GM21381 (cell line): ENCODE measurements around the gene NDC1.
"Not testable (repeated sequence)": the region's sequence is repeated elsewhere in the genome, so short reads cannot be mapped to it uniquely, and the experiment has no call there.

Experiments
- ATAC-seq: cut with Tn5 transposase; IDR thresholded peaks from one replicate; pipeline ENCODE4 v1.9.1; 2021; ENCODE audit warnings: mild to moderate bottlenecking, moderate library complexity; ENCODE audit not compliant: unreplicated experiment

NDC1 gene

DNA sequence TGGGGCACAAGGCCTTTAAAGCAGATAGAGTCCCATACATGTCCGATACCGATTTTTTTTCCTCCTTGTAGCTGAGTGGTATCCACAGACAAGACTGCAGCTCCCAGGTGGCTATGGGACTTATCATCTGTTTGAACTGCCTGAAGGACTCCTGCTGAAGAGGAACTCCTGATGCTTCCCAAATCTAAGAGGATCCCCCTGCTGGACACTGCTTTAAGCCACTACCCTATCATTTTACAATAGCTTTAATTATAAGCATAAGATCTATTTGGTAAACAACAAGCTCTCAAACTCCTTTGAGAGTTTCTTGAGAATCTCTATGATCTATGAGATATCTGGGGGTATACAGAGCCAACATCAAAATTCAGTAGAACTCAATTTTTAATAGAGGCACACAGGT, 11.7 kb downstream of the NDC1 start:
- no peak for ATAC-seq

DNA sequence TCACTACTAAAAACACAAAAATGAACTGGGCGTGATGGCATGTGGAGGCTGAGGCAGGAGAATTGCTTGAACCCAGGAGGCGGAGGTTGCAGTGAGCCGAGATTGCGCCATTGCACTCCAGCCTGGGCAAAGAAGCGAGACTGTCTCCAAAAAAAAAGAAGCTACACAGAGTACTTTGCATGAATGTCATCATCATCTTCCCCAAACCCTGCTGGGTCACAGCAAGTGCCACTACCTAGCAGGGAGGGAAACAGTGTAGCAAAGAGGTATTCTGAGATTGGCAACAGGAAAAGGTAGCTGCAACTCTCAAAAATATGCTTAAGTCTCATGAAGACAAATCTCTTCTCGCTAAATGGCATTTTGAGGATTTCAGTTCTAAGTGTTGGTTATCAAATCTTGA, 12.8 kb downstream of the NDC1 start:
- ATAC-seq: no peak

DNA sequence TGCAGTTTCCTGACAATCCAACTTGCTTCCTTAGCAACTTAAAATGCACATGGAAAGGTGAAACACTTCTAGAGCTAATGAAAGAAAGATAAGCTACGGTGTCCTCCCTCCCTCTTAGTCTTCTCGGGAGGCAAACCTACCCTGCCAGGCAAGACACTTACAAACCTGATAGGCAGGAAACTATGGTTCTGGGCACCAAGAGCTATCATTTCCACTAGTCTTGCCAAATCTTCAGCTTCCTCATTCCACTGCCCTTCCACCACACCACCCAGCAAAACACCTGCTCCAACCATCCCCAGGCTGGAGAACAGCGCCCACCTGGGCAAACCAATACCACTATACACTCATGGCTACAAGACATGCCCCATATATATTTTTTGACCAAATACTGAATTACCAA, 15.2 kb downstream of the NDC1 start:
- ATAC-seq: no peak

DNA sequence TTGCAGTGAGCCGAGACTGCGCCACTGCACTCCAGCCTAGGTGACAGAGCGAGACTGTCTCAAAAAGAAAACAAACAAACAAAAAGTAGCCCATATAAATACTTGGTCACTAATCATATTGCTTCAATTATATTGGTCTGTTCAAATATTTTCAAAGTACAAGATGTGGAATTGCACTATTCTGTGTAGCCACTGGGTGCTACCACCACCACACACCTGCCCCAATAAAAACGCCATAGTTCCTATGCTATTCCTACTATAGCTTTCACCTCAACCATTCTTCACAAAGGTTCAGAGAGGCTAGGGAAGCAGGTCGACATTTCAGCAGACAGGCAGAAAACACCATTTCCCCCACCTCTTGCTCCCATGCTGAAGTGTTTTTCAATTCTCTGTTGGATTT, 16.7 kb downstream of the NDC1 start:
- no peak for ATAC-seq

DNA sequence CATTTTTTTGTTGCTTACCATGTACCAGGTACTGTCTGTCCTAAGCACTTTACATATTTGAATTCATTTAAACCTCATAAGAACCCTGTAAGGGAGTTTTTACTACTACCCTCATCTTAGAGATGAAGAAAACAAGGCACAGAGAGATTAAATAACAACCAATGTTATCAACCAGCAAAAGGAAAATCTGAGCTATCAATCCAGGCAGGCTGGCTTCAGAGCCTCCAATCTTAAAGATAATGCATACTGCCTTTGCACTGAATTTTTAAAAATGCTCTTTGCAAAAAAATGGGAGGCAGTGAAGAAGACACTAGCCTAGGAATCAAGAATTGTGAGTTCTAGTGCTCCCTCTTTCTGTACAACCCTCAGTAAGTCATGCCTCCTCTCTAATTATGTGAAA, 18.7 kb downstream of the NDC1 start:
- ATAC-seq: no peak

DNA sequence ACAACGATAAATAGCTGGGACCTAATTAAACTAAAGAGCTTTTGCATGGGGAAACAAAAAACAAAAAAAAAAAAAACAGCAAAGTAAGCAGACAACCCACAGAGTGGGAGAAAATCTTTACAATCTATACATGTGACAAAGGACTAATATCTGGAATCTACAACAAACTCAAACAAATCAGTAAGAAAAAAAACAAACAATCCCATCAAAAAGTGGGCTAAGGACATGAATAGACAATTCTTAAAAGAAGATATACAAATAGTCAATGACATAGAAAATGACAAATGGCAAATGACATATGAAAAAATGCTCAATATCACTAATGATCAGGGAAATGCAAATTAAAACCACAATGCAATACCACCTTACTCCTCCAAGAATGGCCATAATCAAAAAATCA, 21.5 kb downstream of the NDC1 start:
- not testable (repeated sequence) for ATAC-seq

DNA sequence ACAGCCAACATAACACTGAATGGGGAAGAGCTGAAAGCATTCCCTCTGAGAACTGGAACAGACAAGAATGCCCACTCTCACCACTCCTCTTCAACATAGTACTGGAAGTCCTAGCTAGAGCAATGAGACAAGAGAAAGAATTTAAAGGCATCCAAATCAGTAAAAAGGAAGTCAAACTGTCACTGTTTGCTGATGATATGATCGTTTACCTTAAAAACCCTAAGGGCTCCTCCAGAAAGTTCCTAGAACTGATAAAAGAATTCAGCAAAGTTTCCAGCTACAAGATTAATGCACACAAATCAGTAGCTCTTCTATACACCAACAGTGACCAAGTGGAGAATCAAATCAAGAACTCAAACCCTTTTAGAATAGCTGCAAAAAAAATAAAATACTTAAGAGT, 22.6 kb downstream of the NDC1 start:
- ATAC-seq: not testable (repeated sequence)

DNA sequence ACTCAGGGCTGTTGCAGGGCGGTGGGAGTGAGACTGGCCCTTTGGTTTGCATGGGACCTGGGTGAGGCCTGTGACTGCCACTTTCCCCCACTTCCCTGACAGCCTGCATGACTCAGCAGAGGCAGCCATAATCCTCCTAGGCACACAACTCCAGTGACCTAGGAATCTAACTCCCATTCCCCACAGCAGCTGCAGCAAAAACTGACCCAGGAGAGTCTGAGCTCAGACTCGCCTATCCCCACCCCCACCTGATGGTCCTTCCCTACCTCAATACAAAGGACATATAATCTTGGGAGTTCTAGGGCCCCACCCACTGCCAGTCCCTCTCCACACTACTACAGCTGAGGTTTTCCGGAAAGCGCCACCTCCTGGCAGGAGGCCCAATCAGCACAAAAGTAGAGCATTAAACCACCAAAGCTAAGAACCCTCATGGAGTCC, 26.7 kb downstream of the NDC1 start:
- ATAC-seq: no peak

DNA sequence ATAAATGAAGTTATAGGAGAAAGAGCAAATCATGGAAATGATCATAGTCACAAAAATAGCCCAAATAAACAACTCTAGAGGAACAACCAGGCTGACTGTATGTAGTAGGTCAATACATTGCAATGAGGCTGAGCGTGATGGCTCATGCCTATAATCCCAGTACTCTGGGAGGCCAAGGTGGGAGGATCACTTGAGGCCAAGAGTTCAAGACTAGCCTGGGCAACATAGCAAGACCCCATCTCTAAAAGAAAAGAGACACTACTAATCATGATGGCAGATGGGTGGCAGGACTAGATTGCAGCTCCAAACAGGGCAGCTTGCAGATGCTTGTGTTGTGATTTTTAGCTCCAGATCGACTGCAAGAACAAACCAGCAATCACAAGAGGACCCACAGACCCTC, 27.6 kb downstream of the NDC1 start:
- no peak for ATAC-seq

DNA sequence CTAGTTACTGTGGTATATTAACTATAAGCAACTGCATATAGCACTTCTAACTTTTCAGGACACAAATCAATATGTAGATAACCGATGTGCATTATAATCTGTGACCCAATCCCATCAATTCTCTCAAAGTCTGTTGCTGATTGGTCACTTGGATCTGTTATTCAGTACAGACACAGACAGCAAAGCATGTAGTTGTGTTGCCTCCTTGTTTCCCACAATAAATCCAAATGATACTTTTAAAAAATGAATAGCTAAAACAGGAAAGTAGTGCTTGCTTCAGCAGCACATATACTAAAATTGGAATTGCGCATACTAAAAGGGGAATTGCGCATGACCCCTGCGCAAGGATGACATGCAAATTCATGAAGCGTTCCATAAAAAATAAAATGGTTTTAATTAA, 28.1 kb downstream of the NDC1 start:
- ATAC-seq: no peak

DNA sequence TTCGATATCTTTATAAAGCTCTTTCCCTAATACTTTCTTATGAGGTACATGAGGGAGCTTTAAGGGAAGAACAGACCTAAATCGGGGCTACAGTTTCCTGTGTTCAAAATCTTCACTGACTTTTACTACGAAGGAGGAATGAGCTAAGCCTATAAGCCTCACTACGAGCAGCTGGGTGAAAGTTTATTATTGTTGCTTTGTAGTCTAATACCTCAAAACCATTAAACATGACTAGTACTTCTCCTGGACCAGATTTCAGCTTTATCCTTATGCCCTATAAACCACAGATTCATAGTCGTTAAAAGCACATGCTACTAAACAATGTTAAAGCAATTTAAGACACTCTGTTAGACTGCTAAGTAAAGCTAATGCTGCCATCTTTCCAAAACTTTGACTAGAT, 30.2 kb downstream of the NDC1 start:
- no peak for ATAC-seq

DNA sequence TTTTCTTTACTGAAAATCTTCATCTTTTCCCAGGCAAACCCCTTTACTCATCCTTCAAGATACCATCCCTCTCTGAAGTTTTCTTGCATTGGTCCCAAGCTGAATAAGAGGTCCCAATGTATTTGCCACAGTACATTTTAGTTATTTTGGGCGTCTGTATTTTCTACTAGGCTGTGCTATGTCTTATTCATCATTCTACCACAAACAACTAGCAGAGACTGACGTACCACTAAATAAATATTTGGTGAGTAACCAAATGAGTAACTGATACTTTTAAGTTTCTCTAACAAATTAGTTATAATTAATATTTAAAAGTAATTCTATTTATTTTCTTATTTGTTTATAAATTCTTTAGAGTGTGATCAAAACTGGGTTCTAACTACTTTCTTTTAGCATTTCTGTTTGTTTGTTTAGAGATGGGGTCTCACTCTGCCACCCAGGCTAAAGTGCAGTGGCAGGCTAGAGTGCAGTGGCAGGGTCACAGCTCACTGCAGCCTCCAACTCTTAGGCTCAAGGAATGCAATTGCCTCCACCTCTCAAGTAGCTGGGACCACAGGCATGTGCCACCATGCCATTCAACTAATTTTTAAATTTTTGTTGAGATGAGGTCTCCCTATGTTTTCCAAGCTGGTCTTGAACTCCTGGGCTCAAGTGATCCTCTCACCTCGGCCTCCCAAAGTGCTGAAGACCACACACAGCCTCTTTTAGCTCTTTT, 33.1 kb downstream of the NDC1 start:
- ATAC-seq: no peak

DNA sequence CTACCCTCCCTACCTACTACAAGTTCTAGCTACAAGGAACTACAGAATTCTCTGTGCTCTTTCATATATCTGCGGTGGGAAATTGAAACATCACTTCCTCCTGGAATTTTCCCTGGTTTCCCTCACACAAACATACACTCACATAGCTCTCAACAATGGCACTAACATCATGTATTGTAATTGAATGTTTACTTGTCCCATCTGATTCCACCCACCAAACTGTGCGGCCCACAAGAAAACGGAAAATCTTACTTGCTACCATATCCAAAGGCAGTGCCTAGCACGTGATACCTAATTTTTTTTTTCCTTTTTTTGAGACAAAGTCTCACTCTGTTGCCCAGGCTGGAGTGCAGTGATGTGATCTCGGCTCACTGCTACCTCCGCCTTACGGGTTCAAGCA, 33.9 kb downstream of the NDC1 start:
- no peak for ATAC-seq

DNA sequence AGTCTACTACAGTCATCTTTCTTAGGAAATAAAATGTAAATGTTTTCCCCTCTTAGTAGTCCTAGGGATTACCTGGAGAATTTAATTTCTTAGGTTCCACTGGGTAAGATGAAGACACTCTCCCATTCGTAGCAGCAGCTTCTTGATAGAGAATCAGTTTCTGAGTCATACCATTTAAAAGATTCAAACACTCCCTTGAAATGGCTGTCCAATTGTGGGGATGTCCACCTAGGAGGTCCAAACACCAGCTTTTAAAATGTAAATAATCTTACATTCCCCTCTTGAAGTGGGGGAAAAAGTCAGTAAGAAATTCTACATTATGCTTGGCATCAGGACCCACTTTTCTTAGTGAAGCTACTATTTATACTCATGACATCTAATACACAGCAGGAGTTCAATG, 37.5 kb downstream of the NDC1 start:
- no peak for ATAC-seq

DNA sequence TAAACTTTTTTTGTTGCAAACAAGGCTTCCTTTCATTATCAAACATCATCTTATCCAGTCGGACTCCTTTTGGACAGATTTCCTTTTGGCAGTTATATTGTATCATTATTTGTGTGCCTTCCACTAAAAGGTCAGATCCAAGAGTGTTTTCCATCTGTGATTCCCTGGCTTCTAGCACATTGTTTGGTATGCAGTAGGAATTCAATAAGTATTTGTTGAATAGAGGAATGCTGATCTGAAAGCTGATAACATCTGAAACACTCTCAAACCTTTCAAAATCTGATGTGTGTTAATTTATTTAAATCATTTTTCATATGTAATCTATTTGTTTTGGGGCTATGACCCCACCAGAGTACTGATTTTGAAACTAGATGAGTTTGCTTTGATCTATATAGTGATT, 39.0 kb downstream of the NDC1 start:
- ATAC-seq: no peak

DNA sequence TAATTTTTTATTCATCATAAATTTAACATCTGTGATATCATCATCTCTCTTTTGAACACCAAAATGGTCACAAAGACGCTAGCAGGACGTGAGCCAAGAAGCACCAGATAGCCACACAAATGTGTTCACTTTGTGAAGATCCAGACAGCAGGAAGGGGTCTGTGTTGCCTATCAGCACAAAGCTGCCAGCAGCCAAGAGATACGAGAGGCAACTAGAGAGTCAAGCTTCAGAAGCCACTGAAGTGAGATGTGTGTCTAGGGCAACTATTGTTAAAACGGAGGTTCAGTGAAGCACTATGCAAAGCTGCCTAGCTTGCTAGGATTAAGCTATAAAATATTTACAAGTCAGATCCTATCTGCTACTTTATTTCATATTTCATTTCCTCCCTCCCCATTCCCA, 45.3 kb downstream of the NDC1 start:
- ATAC-seq: no peak

DNA sequence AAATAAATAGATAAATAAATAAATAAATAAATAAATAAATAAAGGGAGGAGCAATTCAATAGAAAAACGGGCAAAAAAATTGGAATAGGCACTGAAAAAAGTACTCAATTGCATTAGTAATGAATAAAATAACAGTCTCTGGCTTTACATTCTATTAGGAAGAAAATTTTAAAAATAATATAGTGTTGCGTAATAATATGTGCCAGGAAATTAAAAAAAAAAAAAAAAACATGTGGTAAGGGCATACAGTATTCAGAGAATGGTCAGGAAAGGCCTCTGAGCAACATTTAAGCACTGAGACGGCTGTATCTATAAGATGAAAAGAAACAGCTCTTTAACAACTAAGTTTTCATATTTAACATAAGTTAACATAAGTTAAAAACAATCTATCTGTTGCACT, 50.4 kb downstream of the NDC1 start:
- ATAC-seq: no peak

DNA sequence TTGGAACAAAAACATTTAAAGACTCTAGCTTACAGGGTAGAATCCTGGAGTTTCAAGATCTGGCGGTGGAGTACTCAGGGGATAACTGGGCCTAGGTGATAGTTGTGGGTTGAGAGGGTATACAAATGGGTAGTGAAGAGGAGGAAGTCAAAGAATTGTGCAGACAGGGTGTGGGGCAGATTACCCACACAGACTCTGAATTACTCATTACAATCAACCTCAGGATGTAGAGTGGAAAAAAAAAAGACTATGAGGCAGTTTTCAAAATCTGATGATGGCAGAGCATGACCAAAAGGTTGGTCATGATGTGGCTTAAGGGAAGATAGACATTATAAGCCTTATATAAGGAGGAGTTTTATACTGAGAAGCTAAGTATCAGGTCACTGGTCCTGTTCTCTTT, 55.0 kb downstream of the NDC1 start:
- no peak for ATAC-seq

DNA sequence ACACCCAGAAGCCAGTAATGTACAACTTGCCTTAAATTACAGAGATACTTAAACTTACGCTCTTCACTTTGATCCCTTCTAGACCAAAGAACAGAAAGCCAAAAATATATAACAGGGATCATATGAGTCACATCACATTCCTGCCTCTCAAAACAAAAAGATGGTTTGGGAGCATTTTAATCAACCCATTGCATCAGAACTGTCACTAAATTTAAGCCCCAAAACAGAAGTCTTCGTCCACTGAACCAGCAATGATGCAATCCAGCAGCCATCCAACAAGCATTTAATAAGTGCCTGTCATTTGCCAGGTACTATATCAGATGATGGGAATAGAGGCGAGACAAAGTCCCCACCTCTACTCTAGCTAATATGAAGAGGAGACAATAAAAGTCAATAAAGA, 56.4 kb downstream of the NDC1 start:
- no peak for ATAC-seq

DNA sequence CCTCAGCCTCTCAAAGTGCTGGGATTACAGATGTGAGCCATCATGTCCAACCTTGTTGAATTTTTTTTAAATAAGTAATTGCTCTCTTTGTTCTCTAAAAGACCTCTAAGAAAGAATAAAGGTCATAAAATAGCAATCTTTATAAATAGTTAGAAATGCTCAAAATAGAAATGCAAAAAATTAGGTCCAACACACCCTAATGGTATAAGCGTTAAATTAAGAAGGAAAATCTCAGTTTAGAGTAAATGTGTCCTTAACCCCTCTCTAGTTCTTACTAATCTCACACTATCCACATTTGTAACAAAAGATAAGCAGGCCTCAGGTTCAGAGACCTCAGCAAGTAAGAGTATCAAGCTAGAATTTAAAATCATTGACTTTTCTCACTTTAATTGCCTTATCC, 60.8 kb downstream of the NDC1 start:
- ATAC-seq: no peak

DNA sequence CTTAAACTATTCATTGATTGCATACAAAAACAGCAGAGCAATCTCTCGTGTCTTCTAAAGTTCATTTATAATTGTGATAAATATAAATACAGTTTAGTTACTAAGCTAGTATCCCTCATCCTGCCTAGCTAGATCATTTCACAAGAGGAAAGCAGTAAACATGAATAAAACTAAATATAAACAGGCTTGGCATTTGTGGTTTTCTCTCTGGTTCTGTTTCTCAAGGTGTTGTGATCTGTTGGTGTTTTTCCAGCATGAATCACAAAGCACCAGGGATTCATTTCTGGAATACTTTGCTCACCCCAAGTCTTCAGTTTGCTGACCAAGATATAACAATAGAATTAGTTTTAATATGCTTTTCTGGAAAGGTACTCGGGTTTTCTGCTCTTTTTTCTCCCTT, 66.4 kb downstream of the NDC1 start:
- ATAC-seq: no peak

DNA sequence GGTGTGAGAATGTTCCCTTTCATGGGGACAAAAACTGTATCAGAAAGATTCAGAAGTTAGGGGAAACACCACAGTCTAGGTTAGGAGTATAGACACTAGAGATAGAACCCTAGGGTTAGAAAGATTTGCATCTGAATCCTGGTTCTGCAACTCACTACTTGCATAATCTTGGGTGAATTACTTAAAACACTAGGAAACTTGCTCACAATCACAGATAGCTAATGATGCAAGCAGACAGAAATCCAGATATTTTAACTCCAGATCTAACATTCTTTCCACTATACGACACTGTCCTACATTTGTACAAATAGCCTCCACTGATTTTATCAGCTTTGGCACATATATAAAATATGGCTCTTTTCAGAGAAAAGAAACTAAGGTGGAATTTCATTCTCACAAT, 68.3 kb downstream of the NDC1 start:
- no peak for ATAC-seq

DNA sequence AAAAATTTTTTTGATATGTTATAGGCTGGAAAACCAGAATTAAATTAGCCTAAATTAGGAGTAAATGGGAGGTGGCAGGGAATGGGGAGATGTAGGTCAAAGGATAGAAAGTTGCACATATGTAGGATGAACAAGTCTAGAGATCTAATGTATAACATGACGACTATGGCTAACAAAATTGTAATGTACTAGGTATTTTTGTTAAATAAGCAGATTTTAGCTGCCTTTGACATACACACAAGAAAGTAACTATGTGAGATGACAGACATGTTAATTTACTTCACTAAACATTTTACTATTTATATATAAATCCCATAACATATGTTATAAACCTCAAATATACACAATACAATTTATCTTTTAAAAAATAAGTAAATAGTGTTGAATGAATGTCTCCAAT, 68.9 kb downstream of the NDC1 start:
- ATAC-seq: no peak
